Adrenal gland (tissue), 5 donors: Measurements from ENCODE around the gene MYO10.

Source experiments
- CTCF ChIP-seq, 6 experiments: fragments of 450-650 bp in 4 of 6; fragments of 200-600 bp in 2 of 6; sonication (generic) in 1 of 6; IDR thresholded peaks; 1 replicate in 5 of 6; 2 replicates in 1 of 6; pipeline versions ENCODE4 v1.5.1 to v1.8.0; 2016 to 2021; ENCODE audit warnings: antibody characterized with exemption in 6 of 6, mild to moderate bottlenecking in 2 of 6, moderate library complexity in 1 of 6
- POLR2A ChIP-seq, 2 donors: fragments of 450-650 bp; IDR thresholded peaks; one replicate each; pipeline ENCODE4 v1.6.1; 2017; ENCODE audit warnings: antibody characterized with exemption in 2 of 2, mild to moderate bottlenecking in 2 of 2, moderate library complexity in 1 of 2
- donor health status: DM: no; HTN: no; CAD: no.

GRCh38 chr5:16759147-16759773 is 176.8 kb downstream of the MYO10 start:
- TF ChIP-seq POLR2A (IDR thresholded peaks at IDR 0.05) (no peak), CTCF (IDR thresholded peaks at IDR 0.05) (no peak)
